RWPE2 (cell line): Measurements from ENCODE around the gene CAV1.

Experiments
- ATAC-seq: fragments of 200-7000 bp; cut with Tn5 transposase; 3 replicates; pipeline ENCODE4 v1.9.1; 2021; ENCODE audit warnings: low read depth
- DNase-seq: peaks from one replicate; pipeline ENCODE4 v3.0.0-alpha.2; 2020; ENCODE audit warnings: low spot score
- H3K27ac ChIP-seq: fragments of 450-650 bp; 2 replicates; pipeline ENCODE4 v1.5.1; 2017; ENCODE audit warnings: mild to moderate bottlenecking; ENCODE audit not compliant: poor library complexity, severe bottlenecking
- H3K27me3 ChIP-seq: fragments of 250-450 bp; sonication (Bioruptor Pico); 2 replicates; pipeline ENCODE4 v1.5.1; 2021; ENCODE audit warnings: mild to moderate bottlenecking, moderate library complexity; ENCODE audit not compliant: insufficient read depth, poor library complexity, severe bottlenecking
- H3K36me3 ChIP-seq: fragments of 250-450 bp; sonication (Bioruptor Pico); 2 replicates; pipeline ENCODE4 v1.5.1; 2020; ENCODE audit warnings: low read depth, mild to moderate bottlenecking, moderate library complexity
- H3K4me1 ChIP-seq: fragments of 250-450 bp; sonication (Bioruptor Pico); 2 replicates; pipeline ENCODE4 v1.5.1; 2021; ENCODE audit warnings: mild to moderate bottlenecking, moderate library complexity; ENCODE audit not compliant: insufficient read depth, poor library complexity, severe bottlenecking
- H3K4me3 ChIP-seq: fragments of 250-450 bp; sonication (Bioruptor Pico); 2 replicates; pipeline ENCODE4 v1.5.1; 2021; ENCODE audit warnings: mild to moderate bottlenecking, moderate library complexity; ENCODE audit not compliant: severe bottlenecking
- H3K9me3 ChIP-seq: fragments of 250-450 bp; sonication (Bioruptor Pico); 2 replicates; pipeline ENCODE4 v1.5.1; 2021; ENCODE audit warnings: mild to moderate bottlenecking, moderate library complexity; ENCODE audit not compliant: severe bottlenecking
- TF ChIP-seq, protein P1 (sequence below): fragments of 450-650 bp; IDR thresholded peaks from one replicate; pipeline ENCODE4 v1.5.1; 2017; ENCODE audit warnings: mild to moderate bottlenecking, moderate library complexity; ENCODE audit not compliant: poor library complexity, severe bottlenecking

Gene CAV1

DNA sequence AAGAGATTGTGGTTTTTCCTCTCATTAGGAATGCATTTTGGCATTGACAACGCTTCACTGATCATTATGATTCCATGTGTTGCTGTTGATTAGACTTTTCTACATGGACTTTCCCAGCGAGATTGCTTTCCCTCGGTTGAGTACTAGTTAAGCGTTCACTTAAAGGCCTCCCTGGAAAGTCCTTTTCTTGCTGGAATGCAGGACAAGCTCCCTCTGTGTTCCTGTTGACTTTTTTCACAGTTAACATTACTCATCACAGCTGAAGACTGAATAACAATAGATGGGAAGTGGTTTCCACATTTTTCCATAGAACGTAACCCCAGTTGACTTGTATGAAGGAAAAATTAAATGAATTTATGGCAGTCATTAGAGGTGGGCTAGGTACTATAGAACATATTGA is 2.6 kb upstream of the CAV1 start:
- no peak overlapping the region for H3K4me3 ChIP-seq
- DNase-seq (no peak), ATAC-seq (peak; percentile 39)
- H3K9me3 ChIP-seq, result no peaks in the 10 kb centered on the region
- H3K4me1 ChIP-seq, result peaks cover 40% of the 10 kb centered on the region
- peaks cover 19% of the 10 kb centered on the region for H3K36me3 ChIP-seq
- H3K27me3 ChIP-seq, result no peaks in the 10 kb centered on the region
- TF ChIP-seq, protein P1, sequence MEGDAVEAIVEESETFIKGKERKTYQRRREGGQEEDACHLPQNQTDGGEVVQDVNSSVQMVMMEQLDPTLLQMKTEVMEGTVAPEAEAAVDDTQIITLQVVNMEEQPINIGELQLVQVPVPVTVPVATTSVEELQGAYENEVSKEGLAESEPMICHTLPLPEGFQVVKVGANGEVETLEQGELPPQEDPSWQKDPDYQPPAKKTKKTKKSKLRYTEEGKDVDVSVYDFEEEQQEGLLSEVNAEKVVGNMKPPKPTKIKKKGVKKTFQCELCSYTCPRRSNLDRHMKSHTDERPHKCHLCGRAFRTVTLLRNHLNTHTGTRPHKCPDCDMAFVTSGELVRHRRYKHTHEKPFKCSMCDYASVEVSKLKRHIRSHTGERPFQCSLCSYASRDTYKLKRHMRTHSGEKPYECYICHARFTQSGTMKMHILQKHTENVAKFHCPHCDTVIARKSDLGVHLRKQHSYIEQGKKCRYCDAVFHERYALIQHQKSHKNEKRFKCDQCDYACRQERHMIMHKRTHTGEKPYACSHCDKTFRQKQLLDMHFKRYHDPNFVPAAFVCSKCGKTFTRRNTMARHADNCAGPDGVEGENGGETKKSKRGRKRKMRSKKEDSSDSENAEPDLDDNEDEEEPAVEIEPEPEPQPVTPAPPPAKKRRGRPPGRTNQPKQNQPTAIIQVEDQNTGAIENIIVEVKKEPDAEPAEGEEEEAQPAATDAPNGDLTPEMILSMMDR, result no peak
- peak overlapping the region; percentile 99 for H3K27ac ChIP-seq

DNA sequence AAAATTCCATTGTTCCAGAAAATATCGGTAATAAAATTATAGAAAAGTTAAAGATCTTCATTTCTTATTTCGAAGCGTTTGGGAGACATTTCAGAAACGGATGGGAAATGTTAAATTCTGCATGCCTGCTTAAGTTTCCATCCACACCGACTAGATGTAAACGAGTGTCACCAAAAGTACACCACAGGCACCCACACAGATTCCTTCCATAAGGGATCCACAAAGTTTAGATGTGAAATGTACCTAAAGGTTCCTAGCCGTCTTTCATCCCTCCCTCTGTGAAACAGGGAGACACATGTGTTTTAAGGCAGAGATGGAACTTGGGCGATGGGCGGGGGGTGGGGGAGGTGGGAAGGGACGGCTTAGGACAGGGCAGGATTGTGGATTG is 621 bp upstream of the CAV1 start:
- TF ChIP-seq, protein P1, result no peak
- H3K9me3 ChIP-seq, result no peaks in the 10 kb centered on the region
- peaks cover 39% of the 10 kb centered on the region for H3K36me3 ChIP-seq
- H3K4me1 ChIP-seq, result peaks cover 50% of the 10 kb centered on the region
- DNase-seq (no peak), ATAC-seq (no peak)
- H3K27me3 ChIP-seq, result no peaks in the 10 kb centered on the region
- peak overlapping the region; percentile 24 for H3K4me3 ChIP-seq
- peak overlapping the region; percentile 99 for H3K27ac ChIP-seq

DNA sequence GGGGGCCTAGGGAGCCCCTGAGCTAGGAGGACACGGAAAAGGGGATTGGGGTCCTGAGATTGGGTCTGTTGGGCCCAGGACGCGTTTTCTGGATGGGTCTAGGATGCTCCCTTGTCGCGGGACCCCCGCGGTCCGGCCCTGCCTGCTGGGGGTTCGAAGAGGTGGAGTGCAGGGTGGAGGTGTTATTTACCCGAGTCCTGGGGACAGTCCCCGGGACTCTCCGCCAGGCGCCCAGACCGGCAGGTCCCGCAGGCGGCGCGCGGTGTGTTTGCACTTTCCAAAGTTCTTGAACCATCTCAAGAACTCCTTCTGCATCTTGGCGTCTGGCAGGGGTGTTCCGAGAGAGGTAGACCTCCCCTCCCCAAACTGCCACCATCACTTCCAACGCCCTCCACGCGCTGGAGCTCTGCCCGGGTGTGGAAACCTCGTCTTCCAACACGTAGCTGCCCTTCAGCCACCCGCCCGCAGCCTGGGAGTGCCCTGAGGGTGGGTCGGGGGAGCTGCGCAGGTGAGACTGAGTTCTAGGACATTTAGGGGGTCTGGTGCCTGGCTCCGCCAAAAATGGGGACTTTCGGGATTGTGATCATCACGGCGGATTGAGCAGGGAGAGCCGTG is 569 bp downstream of the CAV1 start:
- H3K27me3 ChIP-seq, result no peaks in the 10 kb centered on the region
- DNase-seq (peak; percentile 57), ATAC-seq (no peak)
- no peaks in the 10 kb centered on the region for H3K9me3 ChIP-seq
- peaks cover 51% of the 10 kb centered on the region for H3K36me3 ChIP-seq
- TF ChIP-seq, protein P1, result no peak
- H3K4me3 ChIP-seq, result peak overlapping the region; percentile 56
- peak overlapping the region; percentile 99 for H3K27ac ChIP-seq
- H3K4me1 ChIP-seq, result peaks cover 61% of the 10 kb centered on the region

DNA sequence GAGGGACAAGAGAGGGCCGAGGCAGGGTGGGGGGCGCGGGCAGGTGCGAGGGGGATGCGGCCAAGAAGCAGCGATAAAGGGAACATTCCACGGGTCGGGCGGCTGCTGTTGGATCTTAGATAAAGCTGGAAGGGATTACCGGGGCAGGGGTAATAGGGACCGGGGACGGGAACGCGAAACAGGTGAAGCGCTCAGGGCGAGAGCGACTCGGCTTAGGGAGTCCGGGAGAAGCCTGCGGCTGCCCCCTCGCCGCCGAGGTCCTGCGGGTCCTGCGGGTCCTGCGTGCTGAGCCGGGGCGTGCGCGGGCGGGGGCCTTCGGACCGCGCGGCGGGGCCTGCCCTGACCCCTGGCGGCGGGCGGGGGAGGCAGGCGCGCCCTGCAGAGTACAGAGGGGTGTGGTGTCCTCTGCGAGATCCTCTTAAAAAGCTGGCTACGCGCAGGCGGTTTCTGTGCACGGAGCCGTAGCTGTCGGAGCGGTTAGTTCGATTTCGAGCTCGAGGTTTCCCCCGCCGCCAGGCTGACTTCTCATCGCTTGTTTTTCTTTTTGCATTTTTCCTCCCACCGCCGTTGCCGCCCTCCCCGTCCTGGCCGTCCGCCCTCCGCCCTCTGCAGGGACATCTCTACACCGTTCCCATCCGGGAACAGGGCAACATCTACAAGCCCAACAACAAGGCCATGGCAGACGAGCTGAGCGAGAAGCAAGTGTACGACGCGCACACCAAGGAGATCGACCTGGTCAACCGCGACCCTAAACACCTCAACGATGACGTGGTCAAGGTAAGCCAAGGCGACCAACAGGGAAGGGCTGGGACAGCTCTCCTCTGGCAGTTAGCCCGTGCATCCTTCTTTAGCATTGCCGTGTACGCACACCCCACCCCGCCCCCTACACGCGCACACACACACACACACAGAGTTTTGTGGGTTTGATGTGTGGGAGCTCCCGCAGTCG is 1.4 kb downstream of the CAV1 start:
- TF ChIP-seq, protein P1, result peak; percentile 90
- Histone ChIP-seq H3K27ac (peak overlapping the region; percentile 99), H3K4me1 (peaks cover 61% of the 10 kb centered on the region), H3K4me3 (peak overlapping the region; percentile 56), H3K36me3 (peaks cover 58% of the 10 kb centered on the region), H3K27me3 (no peaks in the 10 kb centered on the region), H3K9me3 (no peaks in the 10 kb centered on the region)
- DNase-seq (peak; percentile 77), ATAC-seq (peak; percentile 57)
